GM12874 (cell line): ENCODE data around the gene SCP2D1.

Experiments used
- CTCF ChIP-seq: IDR thresholded peaks from 2 replicates; pipeline ENCODE4 v1.5.1; 2011; ENCODE audit warnings: low read depth, mild to moderate bottlenecking, control low read depth, low read length, moderate library complexity; ENCODE audit not compliant: insufficient read depth

Gene SCP2D1

DNA sequence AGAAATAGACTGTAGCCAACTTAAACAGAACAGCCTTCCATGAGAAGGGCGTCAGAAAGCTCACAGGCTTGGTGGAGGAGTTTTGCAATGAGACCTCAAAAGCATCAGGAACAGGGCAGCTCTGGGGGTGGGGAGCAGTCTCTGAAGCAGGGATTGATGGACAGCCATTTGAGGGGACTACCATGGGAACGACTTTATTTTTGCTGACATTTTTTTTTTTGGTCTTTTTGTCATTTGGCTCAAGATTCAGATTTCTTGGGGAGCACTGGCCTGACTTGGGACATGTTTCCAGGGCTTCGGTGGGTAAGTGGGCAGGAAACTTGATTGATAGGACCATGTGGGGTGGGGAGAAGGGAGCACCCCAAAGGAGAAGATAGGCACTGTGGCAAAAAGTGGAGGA, 32.1 kb upstream of the SCP2D1 start:
- no peak for TF ChIP-seq CTCF

GRCh38 chr20:18783385-18783959, 30.1 kb upstream of the SCP2D1 start:
- no peak for TF ChIP-seq CTCF

DNA sequence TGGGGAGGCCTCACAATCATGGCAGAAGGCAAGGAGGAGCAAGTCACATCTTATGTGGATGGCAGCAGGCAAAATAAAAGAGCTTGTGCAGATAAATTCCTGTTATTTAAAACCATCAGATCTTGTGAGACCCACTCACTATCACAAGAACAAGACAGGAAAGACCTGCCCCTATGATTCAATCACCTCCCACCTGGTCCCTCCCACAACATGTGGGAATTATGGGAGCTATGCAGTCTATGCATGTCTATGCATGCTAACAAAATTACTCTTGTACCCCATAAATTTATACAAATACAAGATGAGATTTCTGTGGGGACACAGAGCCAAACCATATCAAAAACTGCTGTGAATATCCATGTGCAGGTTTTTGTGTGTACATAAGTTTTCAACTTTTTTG, 25.6 kb upstream of the SCP2D1 start:
- TF ChIP-seq CTCF: no peak

DNA sequence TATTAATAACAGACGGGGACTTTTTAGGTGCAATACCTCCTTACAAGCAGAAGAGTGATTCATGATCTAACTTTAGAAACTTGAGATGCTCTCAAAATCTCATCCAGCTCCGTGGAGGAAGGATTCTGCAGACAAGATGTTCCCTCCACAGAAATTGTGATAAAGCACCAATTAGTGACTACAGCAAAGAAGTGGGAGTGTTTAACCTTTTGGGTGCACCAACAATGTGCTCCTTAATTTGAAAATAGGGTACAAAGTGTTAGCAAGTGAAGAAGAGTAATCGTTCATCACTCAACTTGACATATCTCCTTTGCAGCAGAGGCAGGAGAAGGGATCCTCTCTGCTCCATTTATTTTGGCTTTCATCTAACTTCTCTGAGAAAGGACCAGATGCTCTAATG, 22.8 kb upstream of the SCP2D1 start:
- TF ChIP-seq CTCF: no peak

- TF ChIP-seq CTCF: 0 out of 2 replicates have a peak, but pooled peaks have one; percentile 16
These were observed 19.8 kb upstream of the SCP2D1 start for GRCh38 chr20:18793625-18794427.

DNA sequence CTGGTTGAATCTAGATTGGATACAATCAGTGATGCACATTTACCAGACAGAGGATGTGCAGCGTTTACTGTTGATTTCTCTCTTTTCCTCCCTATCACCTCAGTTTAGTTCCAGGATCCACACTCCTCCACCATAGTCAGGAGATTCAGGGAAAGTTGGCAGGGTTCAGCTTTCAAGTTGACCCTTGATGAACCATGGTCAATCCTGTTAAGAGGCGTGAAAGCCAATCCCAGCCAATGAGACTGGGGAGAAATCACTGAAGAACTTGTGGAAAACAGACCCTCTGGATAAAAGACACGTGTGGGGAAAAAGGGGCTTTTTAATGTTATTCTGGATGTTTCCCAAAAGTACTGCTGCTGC, 19.2 kb upstream of the SCP2D1 start:
- TF ChIP-seq CTCF: no peak

- TF ChIP-seq CTCF: no peak
These were observed 18.2 kb upstream of the SCP2D1 start for GRCh38 chr20:18795366-18795765.
